HG02981 (cell line): ENCODE data around the gene SORCS2.

Experiments
- ATAC-seq: cut with Tn5 transposase; IDR thresholded peaks from one replicate; pipeline ENCODE4 v1.9.1; 2021; ENCODE audit warnings: mild to moderate bottlenecking, moderate library complexity; ENCODE audit not compliant: unreplicated experiment

Gene SORCS2

DNA sequence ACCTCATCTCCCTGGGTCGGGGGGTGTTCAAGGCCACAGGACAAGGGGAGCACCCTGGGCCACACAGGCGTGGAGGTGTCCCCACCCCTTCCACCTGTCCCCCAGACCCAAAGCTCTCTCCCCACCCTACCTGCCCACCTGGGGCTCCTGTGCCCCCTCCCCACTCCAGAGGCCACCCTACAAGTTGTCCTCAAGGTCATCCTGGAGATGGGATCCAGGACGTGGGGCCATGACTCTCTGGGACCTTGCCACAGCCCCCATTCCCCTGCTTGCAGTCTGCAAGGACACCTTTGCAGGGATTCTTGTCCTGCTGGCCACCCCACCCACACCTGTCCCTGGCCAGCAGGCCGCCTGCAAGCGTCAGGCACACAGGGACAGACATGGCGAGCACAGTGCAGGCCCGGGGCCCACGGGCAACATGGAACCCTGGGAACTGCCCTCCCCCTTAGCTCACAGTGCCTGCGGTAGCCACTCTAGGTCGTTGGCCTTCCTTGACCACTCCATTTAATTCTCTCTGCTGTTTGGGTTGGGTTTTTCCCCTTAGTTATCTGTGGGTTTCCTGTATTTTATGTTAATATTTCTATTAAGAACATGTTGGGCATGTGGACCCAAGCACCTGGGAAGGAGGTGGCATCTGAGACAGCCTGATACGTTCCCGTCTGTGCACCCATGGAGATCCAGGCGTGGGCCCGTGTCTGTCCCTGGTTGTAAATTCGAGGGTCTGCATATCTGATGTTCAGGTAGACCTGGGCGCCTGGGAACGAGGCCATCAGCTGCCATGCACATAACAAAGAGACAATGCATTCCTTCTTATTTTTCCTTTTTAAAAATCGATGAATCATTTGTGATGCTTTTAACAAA, 549.8 kb downstream of the SORCS2 start:
- no peak for ATAC-seq

DNA sequence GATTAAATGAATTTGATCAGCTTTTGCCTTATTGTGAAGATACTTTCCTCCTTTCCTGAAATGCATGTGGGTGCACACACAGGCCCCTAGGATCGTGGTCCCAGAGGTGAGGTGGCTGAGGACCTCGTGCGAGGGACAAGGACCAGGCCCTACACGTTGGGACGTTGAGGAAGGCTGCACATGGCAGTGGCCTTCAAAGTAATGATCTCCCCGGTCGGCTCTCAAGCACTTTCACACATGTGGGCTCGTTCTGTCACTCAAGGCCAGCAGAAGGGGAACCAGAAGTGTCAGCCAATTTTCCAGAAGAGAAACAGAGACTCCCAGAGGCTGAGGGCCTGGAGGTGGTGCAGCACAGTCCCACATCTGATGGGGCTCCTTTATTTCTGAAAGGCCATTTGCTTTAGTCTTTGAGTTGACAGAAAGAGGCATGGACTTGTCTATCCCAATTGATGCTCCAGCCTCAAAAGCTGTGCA, 550.5 kb downstream of the SORCS2 start:
- no peak for ATAC-seq

- no peak for ATAC-seq
Observed at GRCh38 chr4:7744142-7744804, 551.9 kb downstream of the SORCS2 start.

DNA sequence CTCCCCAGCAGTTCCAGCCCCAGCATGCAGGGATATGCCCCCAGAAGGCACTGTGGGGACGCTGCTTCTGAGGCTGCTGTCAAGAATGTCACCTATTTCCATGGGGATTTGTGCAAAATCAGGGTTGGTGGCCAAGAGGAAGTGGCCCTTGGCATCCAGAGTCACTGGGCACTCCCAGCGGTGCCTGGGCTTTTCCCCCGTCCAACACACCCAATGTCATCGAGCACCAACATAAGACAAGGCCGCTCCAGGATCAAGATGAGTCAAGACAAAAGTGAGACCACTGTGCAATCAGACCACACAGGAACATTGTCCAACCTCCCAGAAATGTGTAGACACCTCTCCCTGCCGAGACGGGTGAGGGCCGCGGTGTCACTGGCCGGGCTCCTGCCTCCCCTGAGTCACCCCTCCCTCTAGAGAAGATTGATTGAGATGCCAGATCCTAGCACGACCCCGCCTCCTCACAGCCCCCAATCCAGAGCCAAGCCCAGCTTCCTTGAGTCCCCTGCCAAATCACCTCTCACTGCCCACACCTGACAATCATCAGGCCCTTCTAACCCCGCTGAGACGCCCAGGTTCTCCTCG, 553.1 kb downstream of the SORCS2 start:
- ATAC-seq: no peak

- ATAC-seq: no peak
Observed at GRCh38 chr4:7746351-7747061, 554.2 kb downstream of the SORCS2 start.

GRCh38 chr4:7747062-7747385, 554.7 kb downstream of the SORCS2 start:
- no peak for ATAC-seq

DNA sequence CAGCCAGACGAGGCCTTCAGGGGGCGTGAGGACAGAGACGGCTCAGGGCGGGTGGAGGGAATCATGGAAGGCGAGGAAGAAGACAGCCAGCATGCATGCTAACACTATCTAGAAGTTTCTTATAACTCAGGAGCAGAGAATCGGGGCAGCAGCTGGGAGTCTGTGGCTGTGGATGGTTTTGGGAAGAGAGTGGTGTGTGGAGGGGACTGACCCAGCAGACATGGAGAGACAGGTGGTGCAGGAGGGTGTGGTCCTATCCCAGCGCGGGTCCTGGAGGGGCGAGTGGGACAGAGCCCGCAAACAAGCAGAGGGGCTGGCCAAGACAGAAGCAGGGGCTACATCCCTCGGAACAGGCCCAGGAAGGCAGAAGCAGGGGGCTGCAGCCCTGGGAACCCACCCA, 555.2 kb downstream of the SORCS2 start:
- ATAC-seq: no peak

DNA sequence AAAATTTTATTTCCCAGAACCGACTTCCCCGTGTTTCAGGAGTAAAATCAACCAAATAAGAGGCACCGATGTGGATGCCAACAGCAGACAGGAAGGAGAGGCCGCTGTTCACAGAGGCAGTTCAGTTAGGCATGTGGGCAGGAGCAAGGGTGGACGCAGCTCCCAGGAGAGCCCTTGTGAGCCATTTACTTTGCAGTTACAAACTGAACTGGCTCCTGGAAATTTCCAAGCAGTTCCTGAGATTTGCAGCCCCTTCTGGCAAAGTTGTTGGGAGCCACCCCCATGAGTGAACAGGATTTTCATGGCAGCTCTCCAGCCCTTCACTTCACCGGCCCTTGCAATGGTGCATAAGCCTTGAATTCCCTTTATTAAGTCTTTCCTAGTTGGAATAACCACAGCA, 558.2 kb downstream of the SORCS2 start:
- no peak for ATAC-seq

- ATAC-seq: no peak
Observed at GRCh38 chr4:7750972-7751371, 558.6 kb downstream of the SORCS2 start.

- no peak for ATAC-seq
Observed at GRCh38 chr4:7752649-7753048, 560.3 kb downstream of the SORCS2 start.

DNA sequence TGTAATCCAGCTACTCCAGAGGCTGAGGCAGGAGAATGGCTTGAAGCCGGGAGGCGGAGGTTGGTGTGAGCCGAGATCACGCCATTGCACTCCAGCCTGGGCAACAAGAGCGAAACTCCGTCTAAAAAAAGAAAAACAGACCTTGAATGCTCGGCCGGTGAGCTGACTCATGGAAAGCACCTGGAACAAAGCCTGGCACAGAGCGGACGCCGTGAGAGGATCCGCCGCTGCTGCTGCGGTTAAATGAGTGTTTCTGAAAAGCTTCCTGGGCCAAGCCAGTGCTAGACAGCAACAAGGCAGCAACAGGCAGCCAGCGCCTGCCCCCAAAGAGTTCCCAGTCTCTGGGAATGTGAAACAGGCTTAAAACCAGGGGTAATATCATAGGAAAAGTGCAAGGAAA, 560.9 kb downstream of the SORCS2 start:
- no peak for ATAC-seq

- no peak for ATAC-seq
Observed at GRCh38 chr4:7753931-7754465, 561.7 kb downstream of the SORCS2 start.

GRCh38 chr4:7754565-7755262, 562.4 kb downstream of the SORCS2 start:
- ATAC-seq: no peak

DNA sequence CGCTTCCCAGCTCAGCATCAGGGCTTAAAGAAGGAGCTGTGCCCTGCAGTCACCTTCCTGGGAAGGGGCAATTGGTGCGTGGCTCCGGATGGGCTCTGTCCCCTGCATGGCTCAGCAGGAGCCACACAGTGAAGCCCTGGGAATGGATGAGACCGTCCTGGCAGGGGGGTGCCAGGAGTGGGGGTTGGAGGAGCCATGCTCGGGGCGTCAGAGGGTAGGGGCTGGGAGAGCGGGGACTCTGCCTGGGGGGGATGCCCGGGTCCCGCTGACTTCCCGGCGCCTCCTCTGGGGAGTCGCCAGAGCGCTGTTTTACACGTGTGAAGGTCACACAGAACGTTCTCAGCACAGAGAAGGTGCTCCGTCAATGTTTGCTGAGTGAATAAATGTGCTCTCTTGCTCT, 563.2 kb downstream of the SORCS2 start:
- no peak for ATAC-seq

DNA sequence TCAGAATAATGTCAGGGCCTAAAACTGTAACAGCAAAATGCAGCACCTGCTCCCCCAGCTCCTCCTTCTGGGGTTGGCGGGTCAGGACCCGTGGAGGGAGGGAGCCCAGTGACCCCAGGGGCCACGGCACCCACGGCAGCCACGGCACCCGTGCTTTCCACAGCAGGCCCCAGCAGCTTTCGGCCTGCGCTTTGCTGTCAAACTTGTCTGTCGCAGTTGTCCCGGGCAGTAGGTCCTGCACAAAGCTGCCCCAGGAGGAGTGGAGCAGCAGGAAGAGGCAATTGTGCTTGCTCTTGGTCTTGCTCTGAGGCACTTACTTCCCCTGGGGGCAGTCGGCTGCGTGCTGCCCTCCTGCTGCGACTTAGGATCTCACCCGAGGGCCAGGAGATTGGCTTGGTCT, 563.7 kb downstream of the SORCS2 start:
- ATAC-seq: no peak

DNA sequence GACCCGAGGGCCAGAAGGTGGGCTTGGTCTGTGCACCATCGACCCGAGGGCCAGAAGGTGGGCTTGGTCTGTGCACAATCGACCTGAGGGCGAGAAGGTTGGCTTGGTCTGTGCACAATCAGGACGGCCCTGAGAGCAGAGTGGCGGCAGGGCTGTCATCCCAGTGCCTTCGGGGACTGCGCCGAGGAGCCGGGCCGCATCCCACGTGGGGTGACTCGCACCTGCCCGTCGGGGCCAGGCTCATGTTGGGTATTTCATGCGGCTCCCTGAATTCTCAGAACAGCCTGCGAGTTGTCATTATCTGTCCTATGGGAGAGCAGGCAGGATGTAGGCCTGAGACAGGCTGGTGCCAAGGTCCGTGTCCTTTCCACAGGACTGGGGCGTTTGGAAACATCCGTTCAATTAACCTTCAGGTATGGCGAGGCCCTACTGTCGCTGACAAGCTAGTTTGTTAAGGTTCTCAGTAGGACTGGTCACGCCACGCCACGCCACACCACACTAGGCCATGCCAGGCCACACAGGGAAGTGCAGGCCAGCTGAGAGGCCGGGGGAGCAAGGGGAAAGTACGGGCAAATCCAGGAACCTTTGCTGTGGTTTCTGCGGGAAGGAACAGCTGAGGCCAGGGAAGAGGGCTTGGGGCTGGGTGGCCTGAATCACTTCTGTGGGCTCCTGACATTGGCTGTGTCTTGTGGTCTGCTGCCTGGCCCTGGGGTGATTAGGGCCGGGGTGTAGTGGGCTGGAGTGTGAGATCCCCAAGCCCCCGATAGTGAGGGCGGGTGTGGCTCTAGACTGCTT, 564.4 kb downstream of the SORCS2 start:
- no peak for ATAC-seq

GRCh38 chr4:7757501-7758471, 565.4 kb downstream of the SORCS2 start:
- ATAC-seq: no peak

GRCh38 chr4:7758476-7758875, 566.1 kb downstream of the SORCS2 start:
- ATAC-seq: no peak

DNA sequence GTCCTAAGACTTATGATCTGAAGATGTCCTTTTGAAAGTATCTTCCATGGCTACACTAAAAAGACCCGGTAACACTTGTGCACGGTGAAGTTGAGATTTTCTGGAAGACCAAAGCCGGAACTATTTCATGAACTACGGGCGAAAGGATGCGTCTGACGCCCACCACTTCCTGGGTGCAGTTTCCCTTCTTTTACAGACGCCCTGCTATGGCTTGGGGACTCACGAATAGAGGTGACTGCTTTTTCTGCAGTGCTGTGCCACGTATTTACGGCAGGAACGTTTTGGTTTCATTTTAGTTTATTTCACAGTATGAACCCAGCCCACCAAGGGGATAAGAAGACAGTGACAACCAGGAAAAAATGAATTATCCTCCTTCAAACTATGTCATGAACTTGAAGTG, 566.9 kb downstream of the SORCS2 start:
- no peak for ATAC-seq
